PC-3 (cell line): ENCODE results near the gene COL4A1. TPM values are rescaled to one million over a fixed set of nuclear protein-coding genes. Genes with fewer than 3 reads are reported as not detected.

Experiments
- ATAC-seq: fragments of 200-7000 bp; cut with Tn5 transposase; 2 replicates; pipeline ENCODE4 v1.9.1; 2020; ENCODE audit warnings: mild to moderate bottlenecking, moderate library complexity
- BruUV-seq: library from RNA; stranded (reverse); fragments of 400-500 nt; replicated peaks from 2 replicates; lab custom pipeline; 2021; lab: Mats Ljungman, UMichigan
- CTCF ChIA-PET: fragments of 300-600 bp; sonication (Branson Sonifier 250); formaldehyde crosslinking; loops from one replicate; lab custom pipeline; 2022; ENCODE audit warnings: antibody characterized with exemption; lab: Charles Lee
- POLR2A ChIA-PET: fragments of 300-600 bp; sonication (Branson Sonifier 250); formaldehyde crosslinking; loops from one replicate; lab custom pipeline; 2022; ENCODE audit warnings: antibody characterized with exemption; ENCODE audit not compliant: unreplicated experiment; lab: Charles Lee
- DNase-seq: peaks from one replicate; pipeline ENCODE4 v3.0.0-alpha.2; 2015
- H2AFZ ChIP-seq: fragments of 300-600 bp; sonication (generic); 2 replicates; pipeline ENCODE4 v1.6.0; 2016; ENCODE audit warnings: antibody characterized with exemption, low read length
- H3F3A ChIP-seq: fragments of 300-600 bp; sonication (generic); one replicate; pipeline ENCODE4 v1.6.0; 2017; ENCODE audit warnings: antibody characterized with exemption, low read length, control low read depth, mild to moderate bottlenecking; ENCODE audit not compliant: unreplicated experiment
- H3K27ac ChIP-seq: fragments of 300-600 bp; sonication (generic); 2 replicates; pipeline ENCODE4 v1.5.1; 2016; ENCODE audit warnings: mild to moderate bottlenecking, low read length
- H3K27me3 ChIP-seq: fragments of 300-600 bp; sonication (generic); 2 replicates; pipeline ENCODE4 v1.6.1; 2016; ENCODE audit warnings: low read length, mixed read lengths
- H3K36me3 ChIP-seq: fragments of 300-600 bp; sonication (generic); 2 replicates; pipeline ENCODE4 v1.6.1; 2016; ENCODE audit warnings: low read depth, mixed run types, low read length, mixed read lengths
- H3K4me1 ChIP-seq: fragments of 300-600 bp; sonication (generic); 2 replicates; pipeline ENCODE4 v1.5.1; 2016; ENCODE audit warnings: low read length; ENCODE audit not compliant: insufficient read depth
- H3K4me2 ChIP-seq: fragments of 300-600 bp; sonication (generic); 2 replicates; pipeline ENCODE4 v1.6.0; 2016; ENCODE audit warnings: low read length
- H3K4me3 ChIP-seq: fragments of 300-600 bp; sonication (generic); 2 replicates; pipeline ENCODE4 v1.5.1; 2016; ENCODE audit warnings: mild to moderate bottlenecking, low read length, mixed read lengths
- H3K79me2 ChIP-seq: fragments of 300-600 bp; sonication (generic); 2 replicates; pipeline ENCODE4 v1.6.1; 2017; ENCODE audit warnings: low read length, mixed read lengths
- H3K9ac ChIP-seq: fragments of 300-600 bp; sonication (generic); 2 replicates; pipeline ENCODE4 v1.6.0; 2016; ENCODE audit warnings: mild to moderate bottlenecking, low read length
- H3K9me2 ChIP-seq: fragments of 300-600 bp; sonication (generic); replicated peaks from 2 replicates; pipeline ENCODE4 v1.6.1; 2016; ENCODE audit warnings: mixed run types, low read length, mixed read lengths
- H3K9me3 ChIP-seq: fragments of 300-600 bp; sonication (generic); 2 replicates; pipeline ENCODE4 v1.6.1; 2016; ENCODE audit warnings: low read length, mixed read lengths
- H4K20me1 ChIP-seq: fragments of 300-600 bp; sonication (generic); 2 replicates; pipeline ENCODE4 v1.6.1; 2016; ENCODE audit warnings: low read length, mixed read lengths
- CTCF ChIP-seq: fragments of 300-600 bp; sonication (generic); conservative IDR thresholded peaks from 2 replicates; pipeline ENCODE4 v1.5.1; 2017; ENCODE audit warnings: antibody characterized with exemption, low read depth, mild to moderate bottlenecking, low read length
- EZH2 ChIP-seq: fragments of 300-600 bp; sonication (generic); IDR thresholded peaks from one replicate; pipeline ENCODE4 v1.6.1; 2017; ENCODE audit warnings: antibody characterized with exemption, mild to moderate bottlenecking, low read length; ENCODE audit not compliant: unreplicated experiment
- EZH2phosphoT487 ChIP-seq: fragments of 300-600 bp; sonication (generic); IDR thresholded peaks from 2 replicates; pipeline ENCODE4 v1.6.1; 2018; ENCODE audit warnings: mild to moderate bottlenecking, antibody characterized with exemption, low read length, borderline replicate concordance
- intact Hi-C: fragments of 100-400 bp; cut with micrococcal nuclease; formaldehyde crosslinking; loops from 2 replicates; pipeline ENCODE4 v1.9.0; 2023
- total RNA-seq: library from RNA; depleted of rRNA; stranded (reverse); fragments of >200 nt; gene quantifications from 2 replicates; pipeline ENCODE4 v1.2.3, GENCODE V29; 2014

The COL4A1 gene
- total RNA-seq, 1 experiment from 2014 or later: 48.7 TPM

- CTCF ChIA-PET: no interaction called here
- Histone ChIP-seq H3K27me3 (no peaks in the 10 kb centered on the region), H3K4me3 (no peak overlapping the region), H4K20me1 (no peaks in the 10 kb centered on the region), H3K36me3 (no peaks in the 10 kb centered on the region), H3K9me3 (no peaks in the 10 kb centered on the region), H3K9ac (no peak overlapping the region), H3K4me2 (no peak overlapping the region), H3K27ac (no peak overlapping the region), H3K9me2 (no peaks in the 10 kb centered on the region), H2AFZ (no peak overlapping the region), H3K79me2 (no peaks in the 10 kb centered on the region), H3K4me1 (no peaks in the 10 kb centered on the region), H3F3A (no peaks in the 10 kb centered on the region)
- intact Hi-C loops: no loop called here
- ATAC-seq (no peak), DNase-seq (no peak)
- BruUV-seq: no TSS peak
- TF ChIP-seq CTCF (no peak), EZH2 (no peak), EZH2phosphoT487 (no peak)
- POLR2A ChIA-PET: no interaction called here
Observed at GRCh38 chr13:110290826-110291225, 16.1 kb downstream of the COL4A1 start.

- TF ChIP-seq EZH2phosphoT487 (no peak), EZH2 (no peak), CTCF (no peak)
- no peak overlapping the region for H3K27ac ChIP-seq
- intact Hi-C loops: no loop called here
- no peak for DNase-seq
- H4K20me1 ChIP-seq: no peaks in the 10 kb centered on the region
- no peaks in the 10 kb centered on the region for H3K79me2 ChIP-seq
- BruUV-seq: no TSS peak
- no peak overlapping the region for H3K4me2 ChIP-seq
- H3K9ac ChIP-seq: no peak overlapping the region
- POLR2A ChIA-PET: no interaction called here
- H3K9me3 ChIP-seq: no peaks in the 10 kb centered on the region
- ATAC-seq: no peak
- no peak overlapping the region for H2AFZ ChIP-seq
- no peaks in the 10 kb centered on the region for H3K4me1 ChIP-seq
- no peaks in the 10 kb centered on the region for H3K36me3 ChIP-seq
- no peaks in the 10 kb centered on the region for H3F3A ChIP-seq
- H3K27me3 ChIP-seq: no peaks in the 10 kb centered on the region
- no peaks in the 10 kb centered on the region for H3K9me2 ChIP-seq
- H3K4me3 ChIP-seq: no peak overlapping the region
- CTCF ChIA-PET: no interaction called here
Observed at GRCh38 chr13:110290153-110290552, 16.8 kb downstream of the COL4A1 start.

- H3K9ac ChIP-seq: no peak overlapping the region
- ATAC-seq (no peak), DNase-seq (no peak)
- no peak overlapping the region for H3K4me3 ChIP-seq
- H3K27ac ChIP-seq: no peak overlapping the region
- no peak overlapping the region for H3K4me2 ChIP-seq
- H2AFZ ChIP-seq: no peak overlapping the region
- no peaks in the 10 kb centered on the region for H3K27me3 ChIP-seq
- H3K9me3 ChIP-seq: no peaks in the 10 kb centered on the region
- H3K9me2 ChIP-seq: no peaks in the 10 kb centered on the region
- CTCF ChIA-PET: no interaction called here
- no peaks in the 10 kb centered on the region for H3F3A ChIP-seq
- no TSS peak for BruUV-seq
- H4K20me1 ChIP-seq: no peaks in the 10 kb centered on the region
- H3K79me2 ChIP-seq: no peaks in the 10 kb centered on the region
- TF ChIP-seq EZH2phosphoT487 (no peak), EZH2 (no peak), CTCF (no peak)
- no peaks in the 10 kb centered on the region for H3K4me1 ChIP-seq
- no peaks in the 10 kb centered on the region for H3K36me3 ChIP-seq
- intact Hi-C loops: no loop called here
- POLR2A ChIA-PET: no interaction called here
Observed at GRCh38 chr13:110289661-110290060, 17.3 kb downstream of the COL4A1 start.
